Measurements from ENCODE around the gene CHMP4A.

The CHMP4A gene

GRCh38 chr14:24212924-24213865 is at the start of gene CHMP4A:
CHMP4A (minus strand) TSS chr14:24213488; CDS start chr14:24213439, 49 bp downstream.
- peak; percentile 97 for DNase-seq (ENCODE audit: low spot score)

- no peak for DNase-seq (ENCODE audit: low spot score)
These were observed 48.7 kb upstream of the CHMP4A start for GRCh38 chr14:24261969-24262327.

GRCh38 chr14:24261256-24261968 is 48.1 kb upstream of the CHMP4A start:
- no peak for DNase-seq (ENCODE audit: low spot score)

GRCh38 chr14:24260780-24261157 is 47.5 kb upstream of the CHMP4A start:
- DNase-seq (ENCODE audit: low spot score): no peak

DNA sequence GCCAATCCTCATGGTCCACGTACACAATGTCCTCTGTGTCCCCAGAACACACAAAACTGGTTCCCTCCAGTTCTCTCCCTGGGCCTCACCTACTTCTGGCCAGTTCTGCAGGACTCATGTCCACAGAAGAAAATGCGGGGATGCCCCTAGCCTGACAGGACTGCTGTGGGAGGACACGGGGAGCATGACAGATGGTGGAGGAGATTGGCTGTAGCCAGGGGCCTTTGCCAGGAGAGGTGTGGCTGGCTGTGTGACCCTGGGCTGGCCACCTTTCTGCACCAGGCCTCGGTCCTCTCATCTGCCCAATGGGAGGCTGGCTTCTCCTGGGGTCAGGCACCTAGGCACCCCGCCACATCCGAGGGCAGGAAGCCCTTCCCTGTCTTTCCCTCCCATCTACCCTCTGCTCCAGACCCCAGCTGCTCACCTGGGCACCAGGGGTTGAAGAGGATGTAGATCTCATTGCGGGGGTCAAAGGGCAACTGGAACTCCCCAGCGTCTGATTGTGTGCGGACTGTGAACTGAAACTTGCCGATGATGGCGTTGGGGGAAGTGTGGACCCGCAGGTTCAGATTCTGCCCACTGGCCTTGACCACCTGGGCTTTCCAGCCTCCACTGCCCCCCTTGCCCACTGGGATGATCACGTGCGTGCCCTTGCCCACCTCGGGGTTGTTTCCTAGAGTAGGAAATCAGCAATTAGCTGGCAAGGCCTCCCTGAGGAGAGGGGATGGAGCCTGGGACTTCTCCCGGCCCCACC is 46.9 kb upstream of the CHMP4A start:
- DNase-seq (ENCODE audit: low spot score): no peak

DNA sequence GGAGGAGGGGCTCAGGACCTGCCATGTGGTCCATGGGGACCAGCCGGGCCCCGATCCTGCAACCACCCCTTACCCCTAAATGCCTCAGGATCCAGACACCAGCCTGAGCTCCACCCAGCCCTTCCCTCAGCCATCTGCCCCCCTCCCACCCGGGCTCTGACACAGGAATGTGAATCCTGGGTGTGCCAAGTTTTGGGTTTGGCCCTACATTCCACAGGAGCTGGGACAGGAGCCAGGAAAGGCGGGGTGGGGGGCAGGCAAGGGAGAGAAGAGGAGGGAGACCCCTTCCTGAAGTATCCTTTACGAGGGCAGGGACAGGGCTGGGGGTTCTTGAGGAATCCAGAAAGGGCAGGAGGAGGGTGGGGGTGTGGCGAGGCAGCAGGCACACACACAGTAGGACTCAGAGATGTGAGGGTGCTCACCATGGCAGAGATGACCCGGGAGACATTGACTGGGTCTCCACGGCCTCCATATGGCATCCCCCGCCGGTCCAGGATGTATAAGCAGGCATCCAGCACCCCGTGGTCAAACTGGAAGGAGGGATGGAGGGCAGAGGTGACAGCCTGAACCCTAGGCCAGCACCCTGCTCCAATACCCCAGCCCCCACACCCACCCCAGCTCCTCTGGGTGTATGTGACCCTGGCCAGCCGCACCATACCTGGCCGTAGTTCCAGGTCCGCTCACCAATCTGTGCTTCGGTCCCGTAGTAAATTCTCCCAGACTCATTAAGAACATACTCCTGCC is 46.2 kb upstream of the CHMP4A start:
- DNase-seq (ENCODE audit: low spot score): no peak

DNA sequence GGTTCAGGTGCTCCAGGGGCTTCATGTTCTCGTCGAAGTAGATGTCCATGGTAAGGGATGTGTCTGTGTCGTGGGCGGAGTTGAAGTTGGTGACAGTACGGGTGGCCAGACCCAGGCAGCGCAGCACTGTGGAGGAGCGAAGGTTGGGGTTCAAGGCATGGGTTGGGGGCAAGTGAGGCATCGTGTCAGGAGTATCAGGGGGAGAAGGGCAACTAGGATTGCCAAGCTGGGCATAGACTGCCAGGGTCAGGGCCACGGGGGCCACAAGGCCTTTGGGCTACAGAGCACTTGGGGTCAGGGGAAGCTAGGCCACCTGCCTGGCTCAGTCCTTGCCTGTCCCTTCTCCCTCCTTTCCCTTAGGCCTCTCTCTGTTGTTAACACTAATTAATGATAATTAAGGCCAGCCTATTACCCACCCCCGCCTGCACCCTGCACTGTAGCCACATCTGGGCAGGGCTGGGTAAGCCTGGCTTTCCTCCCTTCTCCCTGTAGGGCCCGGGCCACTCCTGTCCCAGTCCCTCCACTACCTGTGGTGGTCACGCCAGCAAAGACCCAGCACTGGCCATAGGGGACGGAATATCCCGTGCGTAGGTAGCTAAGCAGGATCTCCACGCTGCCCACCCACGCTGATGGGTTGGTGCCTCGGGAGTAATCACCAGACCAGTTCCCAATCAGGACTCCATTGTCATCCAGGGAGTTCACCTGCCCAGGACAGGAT is 45.4 kb upstream of the CHMP4A start:
- DNase-seq (ENCODE audit: low spot score): no peak

GRCh38 chr14:24258119-24258518 is 44.8 kb upstream of the CHMP4A start:
- DNase-seq (ENCODE audit: low spot score): no peak

- no peak for DNase-seq (ENCODE audit: low spot score)
These were observed 43.7 kb upstream of the CHMP4A start for GRCh38 chr14:24256960-24257359.

DNA sequence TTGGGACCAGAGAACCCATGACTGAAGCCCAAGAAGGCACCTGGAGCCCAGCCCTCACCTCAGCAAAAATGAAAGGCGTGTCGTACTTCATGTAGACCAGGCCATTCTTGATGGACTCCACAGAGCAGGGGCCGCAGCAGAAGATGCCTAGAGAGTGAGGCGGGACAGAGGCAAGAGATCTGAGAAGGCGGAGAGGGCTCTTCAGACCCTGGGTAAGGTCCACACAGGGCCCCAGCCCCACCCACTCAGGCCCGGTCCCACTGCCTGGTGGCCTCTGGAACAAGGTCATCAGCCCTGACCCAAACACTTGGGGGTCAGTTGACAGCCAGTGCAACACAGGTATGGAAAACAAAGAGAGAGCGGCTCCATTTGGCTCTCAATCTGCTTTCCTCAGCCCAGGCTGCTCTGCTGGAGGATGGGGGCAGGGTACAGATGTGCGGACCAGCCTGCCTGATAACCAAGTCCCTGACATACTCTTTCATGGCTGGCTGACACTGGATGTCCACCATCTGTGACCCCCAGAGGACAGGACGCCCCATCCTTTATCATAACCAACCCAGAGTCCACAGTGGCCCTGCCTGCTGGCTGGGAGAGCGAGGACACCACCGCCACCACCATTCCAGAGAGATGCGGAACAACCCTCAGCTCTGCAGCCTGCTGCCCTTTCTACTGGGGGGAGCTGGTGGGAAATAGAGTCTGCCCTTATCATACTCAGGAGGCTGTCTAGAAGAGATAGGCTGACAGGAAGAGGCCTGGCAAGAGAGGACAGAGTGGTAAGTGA is 42.8 kb upstream of the CHMP4A start:
- DNase-seq (ENCODE audit: low spot score): no peak

DNA sequence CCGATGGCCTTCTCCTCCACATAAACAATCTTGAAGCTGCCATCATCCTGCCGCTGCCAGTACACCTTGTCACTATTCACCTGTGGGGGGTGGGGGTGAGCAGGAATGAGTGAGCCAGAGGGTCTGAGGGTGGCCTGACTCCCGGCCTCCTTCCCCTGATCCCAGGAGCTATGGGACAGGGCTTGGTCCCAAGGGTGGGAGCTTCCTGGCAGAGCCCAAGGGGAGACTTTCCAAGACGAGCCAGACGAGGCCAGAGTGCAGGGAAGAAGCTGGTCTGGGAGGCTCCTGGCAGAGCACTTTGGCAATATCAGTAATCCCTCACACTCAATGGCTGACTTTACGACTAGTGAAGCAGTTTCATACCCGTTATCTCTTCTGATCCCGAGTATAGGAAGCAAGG is 42.1 kb upstream of the CHMP4A start:
- DNase-seq (ENCODE audit: low spot score): no peak

GRCh38 chr14:24254630-24255392 is 41.5 kb upstream of the CHMP4A start:
- DNase-seq (ENCODE audit: low spot score): no peak

- no peak for DNase-seq (ENCODE audit: low spot score)
These were observed 40.6 kb upstream of the CHMP4A start for GRCh38 chr14:24253936-24254335.

- DNase-seq (ENCODE audit: low spot score): no peak
These were observed 39.2 kb upstream of the CHMP4A start for GRCh38 chr14:24252289-24253124.

- no peak for DNase-seq (ENCODE audit: low spot score)
These were observed 38.6 kb upstream of the CHMP4A start for GRCh38 chr14:24251880-24252288.

DNA sequence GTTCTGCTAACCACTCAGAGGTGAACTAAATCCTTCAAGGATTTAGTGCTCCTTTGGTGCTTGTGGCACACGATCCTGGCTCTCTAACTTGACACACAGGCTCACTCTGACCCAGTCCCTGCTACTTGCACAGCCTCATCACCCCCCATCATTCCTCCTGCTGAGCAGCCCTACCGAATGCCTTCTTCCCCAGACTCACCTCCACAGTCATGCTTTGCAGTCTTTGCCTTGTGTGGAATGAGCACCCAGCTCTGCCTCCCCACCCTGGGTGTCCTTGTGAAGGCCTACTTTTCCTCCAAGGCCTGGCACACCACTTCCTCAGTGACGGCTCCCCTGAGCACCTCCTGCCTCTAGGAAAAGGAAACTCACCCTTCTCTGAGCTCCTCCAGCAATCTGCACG is 37.1 kb upstream of the CHMP4A start:
- DNase-seq (ENCODE audit: low spot score): no peak

- no peak for DNase-seq (ENCODE audit: low spot score)
These were observed 36.1 kb upstream of the CHMP4A start for GRCh38 chr14:24249230-24250021.

GRCh38 chr14:24247422-24247821 is 34.1 kb upstream of the CHMP4A start:
- DNase-seq (ENCODE audit: low spot score): peak; percentile 31
